ENCODE measurements around the gene ANXA6. TPM values are rescaled to one million over a fixed set of nuclear protein-coding genes. Genes with fewer than 3 reads are reported as not detected.

The ANXA6 gene
- total RNA-seq, 3 donors from 2014 or later (not counting 1 experiment from before 2014, with no cell fraction given) = 504 to 629 (median 535) TPM

GRCh38 chr5:151073280-151073679 lies 84.3 kb downstream of the ANXA6 start:
- no peaks in the 10 kb centered on the region for H3K9me3 Mint-ChIP-seq
- H3K4me3 Mint-ChIP-seq = no peak overlapping the region
- H3K27ac Mint-ChIP-seq = peak overlapping the region in 1 of 2 donors; percentile 32
- Histone ChIP-seq H3K4me3 (ENCODE audit: low read length) (no peak overlapping the region), H3K9me3 (ENCODE audit: control insufficient read depth, insufficient read depth, low read length) (no peaks in the 10 kb centered on the region), H3K36me3 (ENCODE audit: control insufficient read depth, insufficient read depth, low read length) (peaks cover 16% of the 10 kb centered on the region), H3K27me3 (ENCODE audit: control insufficient read depth, insufficient read depth, low read length) (no peaks in the 10 kb centered on the region), H3K27ac (ENCODE audit: low read length) (no peak overlapping the region), H3K4me1 (ENCODE audit: control insufficient read depth, insufficient read depth, low read length) (peaks cover 50% of the 10 kb centered on the region)
- ATAC-seq = no peak
- peaks cover 66 to 70% of the 10 kb centered on the region in 2 donors for H3K4me1 Mint-ChIP-seq
- WGBS (ENCODE audit: insufficient coverage) = 100% methylated on average over 1 of the region's 2 CpGs
- no peak for TF ChIP-seq CTCF (IDR thresholded peaks at IDR 0.05)
- H3K36me3 Mint-ChIP-seq = no peaks in the 10 kb centered on the region
- no peaks in the 10 kb centered on the region for H3K27me3 Mint-ChIP-seq (ENCODE audit: low read depth in 2 of 2)
- intact Hi-C loops (cut with micrococcal nuclease) = no loop called here
- no peak for DNase-seq

DNA sequence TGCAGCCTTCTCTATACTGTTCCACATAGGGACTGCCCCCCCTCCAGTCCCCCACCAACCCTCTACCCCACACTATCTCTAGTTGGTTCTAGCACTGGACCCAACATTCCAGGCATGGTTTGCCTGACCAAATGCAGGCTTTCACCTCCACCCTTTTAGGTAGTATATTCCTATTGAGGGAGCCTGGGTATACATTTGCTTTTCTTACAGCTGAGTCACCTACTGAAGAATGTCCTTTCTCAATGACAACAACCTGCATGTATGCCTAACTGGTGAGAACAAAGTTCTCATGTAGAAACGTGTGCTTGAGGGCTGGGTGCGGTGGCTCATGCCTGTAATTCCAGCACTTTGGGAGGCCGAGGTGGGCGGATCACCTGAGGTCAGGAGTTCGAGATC lies 85.0 kb downstream of the ANXA6 start:
- no peaks in the 10 kb centered on the region for H3K9me3 ChIP-seq (ENCODE audit: control insufficient read depth, insufficient read depth, low read length)
- Mint-ChIP-seq H3K4me3 (no peak overlapping the region), H3K27ac (peak overlapping the region; percentile 32 to 48), H3K9me3 (no peaks in the 10 kb centered on the region), H3K27me3 (ENCODE audit: low read depth in 2 of 2) (no peaks in the 10 kb centered on the region), H3K36me3 (no peaks in the 10 kb centered on the region), H3K4me1 (peaks cover 66 to 70% of the 10 kb centered on the region in 2 donors)
- no peak overlapping the region for H3K4me3 ChIP-seq (ENCODE audit: low read length)
- ATAC-seq (no peak), DNase-seq (no peak)
- H3K36me3 ChIP-seq (ENCODE audit: control insufficient read depth, insufficient read depth, low read length) = peaks cover 14% of the 10 kb centered on the region
- H3K4me1 ChIP-seq (ENCODE audit: control insufficient read depth, insufficient read depth, low read length) = peaks cover 50% of the 10 kb centered on the region
- intact Hi-C loops (cut with micrococcal nuclease) = no loop called here
- H3K27me3 ChIP-seq (ENCODE audit: control insufficient read depth, insufficient read depth, low read length) = no peaks in the 10 kb centered on the region
- H3K27ac ChIP-seq (ENCODE audit: low read length) = no peak overlapping the region
- WGBS (ENCODE audit: insufficient coverage) = 96% methylated on average over 4 of the region's 5 CpGs
- no peak for TF ChIP-seq CTCF (IDR thresholded peaks at IDR 0.05)

DNA sequence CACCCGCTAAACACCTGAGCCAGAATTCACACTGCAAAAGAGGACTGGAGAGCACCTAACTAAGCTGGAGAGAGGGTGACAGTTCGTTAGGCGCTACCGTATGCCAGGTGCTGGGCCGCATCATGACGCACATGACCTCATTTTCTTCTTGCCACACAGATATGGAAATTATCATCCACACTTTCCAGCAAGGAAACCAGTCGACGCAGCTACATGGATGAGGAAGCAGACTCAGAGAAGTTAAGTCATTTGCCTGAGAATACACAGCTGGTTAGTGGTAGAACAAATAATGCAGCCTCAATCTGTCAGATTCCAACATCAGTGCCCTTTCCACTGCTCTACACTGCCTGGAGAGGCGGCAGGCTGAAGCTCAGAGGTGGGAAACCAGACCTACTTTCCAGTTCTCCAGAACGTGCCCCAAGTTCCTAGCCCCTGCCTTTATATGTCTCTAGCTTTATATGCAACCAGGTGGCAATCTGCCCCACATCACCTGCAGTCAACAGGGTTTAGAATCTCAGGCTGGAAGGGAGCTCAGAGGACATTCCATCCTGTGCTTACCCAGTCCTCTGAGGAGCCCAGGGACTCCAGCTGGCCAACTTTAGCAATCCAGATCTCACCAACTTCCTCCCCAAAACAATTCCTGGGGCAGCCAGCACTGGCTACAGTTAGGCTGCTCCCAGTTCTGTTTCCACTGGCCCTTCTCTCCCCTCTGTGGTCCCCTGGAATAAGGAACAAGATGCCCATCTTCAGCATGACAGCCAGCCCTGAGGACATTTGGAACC lies 85.5 kb downstream of the ANXA6 start:
- no peaks in the 10 kb centered on the region for H3K9me3 ChIP-seq (ENCODE audit: control insufficient read depth, insufficient read depth, low read length)
- no peak for ATAC-seq
- WGBS (ENCODE audit: insufficient coverage) = 90% methylated on average over 10 of the region's 10 CpGs
- no peak for DNase-seq
- intact Hi-C loops (cut with micrococcal nuclease) = no loop called here
- no peak overlapping the region for H3K4me3 ChIP-seq (ENCODE audit: low read length)
- H3K36me3 Mint-ChIP-seq = no peaks in the 10 kb centered on the region
- H3K4me3 Mint-ChIP-seq = no peak overlapping the region
- H3K27me3 Mint-ChIP-seq (ENCODE audit: low read depth in 2 of 2) = no peaks in the 10 kb centered on the region
- TF ChIP-seq CTCF (IDR thresholded peaks at IDR 0.05) = no peak
- H3K4me1 ChIP-seq (ENCODE audit: control insufficient read depth, insufficient read depth, low read length) = peaks cover 52% of the 10 kb centered on the region
- H3K27ac ChIP-seq (ENCODE audit: low read length) = no peak overlapping the region
- H3K27ac Mint-ChIP-seq = peak overlapping the region; percentile 32 to 48
- no peaks in the 10 kb centered on the region for H3K9me3 Mint-ChIP-seq
- H3K27me3 ChIP-seq (ENCODE audit: control insufficient read depth, insufficient read depth, low read length) = no peaks in the 10 kb centered on the region
- peaks cover 64 to 69% of the 10 kb centered on the region in 2 donors for H3K4me1 Mint-ChIP-seq
- H3K36me3 ChIP-seq (ENCODE audit: control insufficient read depth, insufficient read depth, low read length) = peaks cover 14% of the 10 kb centered on the region

Data from natural killer cell (primary cell).